AG08396 (cell line): ENCODE measurements around the gene SH2D7.

Experiments
- DNase-seq: peaks from one replicate; pipeline ENCODE4 v3.0.0; 2012; ENCODE audit warnings: low spot score, mixed read lengths

The SH2D7 gene

GRCh38 chr15:78092261-78093041, at the start of gene SH2D7:
Gene SH2D7 (plus strand): TSS chr15:78092561. CDS start chr15:78092585, 24 bp downstream.
- DNase-seq, result no peak

DNA sequence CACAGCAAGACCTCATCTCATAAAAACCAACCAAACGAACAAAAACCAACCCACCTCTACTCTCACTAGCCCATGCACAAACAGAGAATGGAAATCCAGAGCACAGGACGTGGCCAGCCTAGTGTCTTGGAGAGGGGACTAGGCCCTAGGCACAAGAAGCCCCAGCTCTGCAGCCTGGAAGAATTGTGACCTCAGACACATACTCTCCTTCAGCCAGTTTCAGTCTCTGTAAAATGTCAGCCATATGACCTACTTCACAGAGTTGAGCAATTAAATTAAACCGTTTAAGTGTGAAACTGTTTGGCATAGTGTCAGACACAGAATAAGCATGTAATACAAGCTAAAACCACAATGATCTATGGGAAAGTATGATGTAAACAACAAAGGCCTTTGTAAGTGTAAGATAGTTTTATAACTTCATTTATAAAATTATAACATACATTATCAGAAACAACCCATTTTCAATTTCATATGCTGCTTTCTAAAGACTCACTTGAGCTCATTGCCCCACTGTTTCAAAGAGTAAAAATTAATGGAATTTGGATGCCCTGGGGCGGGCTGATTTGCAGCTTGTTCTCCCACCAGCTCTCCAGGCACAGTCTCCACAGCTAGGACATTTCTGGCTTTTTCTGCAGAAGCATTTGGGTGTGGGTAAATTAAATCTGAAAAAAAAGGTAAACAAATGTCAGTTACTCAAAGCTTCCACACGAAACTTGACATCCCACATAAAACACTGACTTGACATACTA, 47.8 kb upstream of the SH2D7 start:
- DNase-seq, result no peak

DNA sequence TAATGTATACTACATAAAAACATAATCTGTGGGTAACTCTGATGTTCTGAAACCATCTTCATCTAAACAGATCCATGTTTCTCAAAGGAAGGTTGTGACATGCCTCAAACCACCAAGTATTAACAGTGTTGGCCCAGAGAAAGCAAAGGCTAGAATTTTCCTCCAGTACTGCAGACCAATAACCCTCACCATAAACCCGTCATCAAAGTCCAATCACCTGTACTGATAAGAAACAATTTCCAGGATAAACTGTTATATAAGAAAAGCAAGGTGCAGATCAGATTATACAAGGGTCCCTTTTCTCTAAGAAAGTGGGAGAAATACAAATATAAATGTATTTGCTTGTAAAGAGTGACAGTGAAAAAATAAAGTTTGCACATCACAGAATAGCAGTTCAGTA, 47.2 kb upstream of the SH2D7 start:
- no peak for DNase-seq

DNA sequence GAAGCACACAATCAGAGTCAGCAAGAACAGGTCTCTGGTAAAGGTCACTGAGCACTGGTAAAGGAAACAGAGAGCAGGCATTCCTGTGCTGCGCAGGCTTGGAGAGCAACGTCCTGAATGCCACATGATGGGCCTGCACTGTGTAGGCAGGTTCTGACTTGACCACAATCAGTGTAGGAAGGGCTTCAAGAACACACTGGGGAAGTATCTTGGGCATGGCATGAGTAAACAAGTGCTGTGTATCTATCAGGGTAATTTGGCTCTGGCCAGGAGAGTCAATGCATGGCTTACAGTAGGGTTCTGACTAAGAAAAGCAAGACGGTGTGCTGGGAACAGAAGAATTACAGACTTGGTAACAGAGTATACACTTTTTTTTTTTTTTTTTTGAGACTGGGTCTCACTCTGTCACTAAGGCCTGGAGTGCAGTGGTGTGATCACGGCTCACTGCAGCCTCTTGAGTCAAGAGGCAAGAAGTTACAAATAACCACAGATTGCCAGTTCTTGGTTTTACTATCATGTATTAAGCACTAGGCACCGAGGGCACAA, 45.5 kb upstream of the SH2D7 start:
- DNase-seq, result no peak

DNA sequence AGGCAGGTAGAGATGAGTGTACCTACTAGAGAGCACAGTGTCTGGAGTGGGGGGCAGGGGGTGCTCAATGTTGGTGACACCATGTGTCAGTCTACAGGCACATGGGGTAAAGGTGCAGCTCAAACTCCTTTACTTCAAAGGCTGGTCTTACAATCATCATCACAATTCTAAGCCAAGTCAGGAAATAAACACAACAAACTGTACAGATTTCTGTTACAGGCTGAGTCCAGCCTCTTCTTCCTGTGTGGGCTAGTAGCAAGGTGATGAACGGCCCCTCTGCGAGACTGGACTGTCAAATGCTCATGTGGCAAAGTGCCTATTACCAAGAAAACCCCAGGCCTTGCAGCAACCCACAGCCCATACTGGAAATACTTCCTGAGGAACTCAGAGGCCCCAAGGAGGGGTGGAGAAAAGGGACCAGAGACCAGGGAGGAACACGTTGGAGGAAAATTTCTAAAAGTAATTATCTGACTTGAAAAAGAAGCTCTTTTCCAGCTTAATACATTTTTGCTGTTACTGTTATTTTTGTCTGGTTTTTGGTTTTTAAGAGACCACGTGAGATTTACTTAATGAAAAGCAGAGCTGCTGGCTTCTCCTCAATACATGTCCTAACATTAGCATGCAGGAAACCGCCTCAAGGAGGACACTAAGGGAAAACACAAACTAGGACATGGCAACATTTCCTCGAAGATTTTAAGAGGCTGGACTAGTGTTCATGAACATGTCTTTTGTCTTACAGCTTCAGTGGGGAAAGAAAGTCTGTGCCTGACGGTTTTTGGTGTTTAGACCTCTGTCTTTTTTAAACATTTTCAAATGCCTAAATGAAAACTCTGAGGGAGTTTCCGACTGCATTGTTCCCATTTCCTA, 44.4 kb upstream of the SH2D7 start:
- DNase-seq, result no peak

DNA sequence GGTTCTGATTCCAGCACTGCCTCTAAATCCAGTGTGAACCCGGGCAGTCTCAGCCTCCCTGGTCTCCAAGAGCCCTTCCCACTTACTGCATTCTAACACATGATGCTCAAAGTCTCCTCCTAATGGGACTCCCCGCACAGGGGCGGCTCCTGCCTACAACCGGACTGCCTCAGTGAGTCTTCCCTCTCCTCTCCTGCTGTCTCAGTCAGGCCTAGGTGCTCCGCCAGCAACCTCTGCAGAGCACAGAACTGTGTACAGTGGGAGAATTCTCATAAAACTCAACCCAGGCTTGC, 43.8 kb upstream of the SH2D7 start:
- DNase-seq, result no peak

DNA sequence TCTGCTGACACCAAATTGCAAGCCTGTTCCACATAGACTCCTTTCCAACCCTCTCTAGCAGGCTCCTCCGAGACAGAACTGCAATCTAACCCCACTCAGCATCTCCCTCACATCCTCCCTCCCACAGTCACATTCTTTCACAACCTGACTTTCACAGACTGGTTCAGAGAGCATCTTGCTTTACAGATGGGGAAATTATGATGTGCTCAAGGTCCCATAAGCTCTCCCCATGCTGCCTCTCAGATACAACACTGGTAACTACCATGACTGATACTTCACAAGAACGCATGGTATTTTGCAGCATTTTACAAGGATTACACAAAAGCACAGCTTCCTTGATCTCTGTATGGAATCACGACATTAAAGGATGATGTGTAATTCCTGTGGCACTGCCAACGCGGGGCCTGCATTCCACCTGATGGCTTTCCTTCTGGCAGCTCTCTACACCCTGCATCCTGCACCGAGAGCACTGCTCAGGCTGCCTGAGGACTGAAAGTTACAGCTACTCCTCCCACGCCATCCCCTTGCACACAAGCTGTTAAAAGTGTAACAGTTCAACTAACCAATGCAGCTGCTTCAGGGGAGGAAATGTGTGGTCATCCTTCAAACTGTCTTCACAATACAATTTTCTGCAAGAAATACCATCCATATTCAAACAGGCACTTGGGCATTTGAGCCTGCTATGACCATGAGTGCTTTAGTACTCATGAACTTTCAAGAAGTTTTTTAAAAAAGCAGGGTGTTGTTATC, 42.5 kb upstream of the SH2D7 start:
- DNase-seq, result peak; percentile 56

DNA sequence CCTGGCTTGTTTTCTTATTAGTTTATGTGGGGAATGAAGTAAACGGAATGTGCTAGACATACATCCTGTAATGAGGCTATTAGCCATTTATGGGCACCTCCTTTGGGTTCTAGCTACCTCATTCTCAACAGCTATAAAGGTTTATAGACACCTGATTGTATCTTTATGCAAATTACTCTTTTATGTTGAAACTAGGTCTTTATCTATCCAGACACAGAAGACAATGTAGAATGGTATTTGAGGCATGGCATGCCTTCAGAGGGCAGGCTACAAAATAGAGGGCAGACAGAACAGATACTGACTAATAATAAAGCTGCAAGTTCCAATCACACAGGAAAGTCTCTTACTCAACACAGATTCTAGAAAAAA, 41.9 kb upstream of the SH2D7 start:
- no peak for DNase-seq

GRCh38 chr15:78050826-78051225, 41.5 kb upstream of the SH2D7 start:
- DNase-seq, result no peak

DNA sequence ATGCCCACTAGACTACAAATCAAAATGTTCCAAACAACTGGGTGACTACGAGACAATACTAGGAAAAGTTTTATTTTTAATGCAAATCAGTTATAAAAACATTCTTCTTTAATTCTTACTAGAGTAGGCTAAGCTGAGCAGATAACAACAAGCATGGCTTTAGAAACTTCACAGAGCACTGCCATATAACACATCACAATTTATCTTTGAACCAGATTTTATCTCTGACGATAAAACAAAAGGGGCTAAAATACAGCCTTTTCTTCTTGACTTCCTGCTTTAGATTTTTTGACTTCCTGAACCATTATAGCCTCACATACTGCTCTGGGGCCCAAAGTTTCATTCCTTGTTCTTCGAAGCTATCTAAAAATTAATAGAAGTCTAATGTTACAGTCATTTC, 40.8 kb upstream of the SH2D7 start:
- no peak for DNase-seq

GRCh38 chr15:78052001-78052401, 40.4 kb upstream of the SH2D7 start:
- DNase-seq, result no peak

DNA sequence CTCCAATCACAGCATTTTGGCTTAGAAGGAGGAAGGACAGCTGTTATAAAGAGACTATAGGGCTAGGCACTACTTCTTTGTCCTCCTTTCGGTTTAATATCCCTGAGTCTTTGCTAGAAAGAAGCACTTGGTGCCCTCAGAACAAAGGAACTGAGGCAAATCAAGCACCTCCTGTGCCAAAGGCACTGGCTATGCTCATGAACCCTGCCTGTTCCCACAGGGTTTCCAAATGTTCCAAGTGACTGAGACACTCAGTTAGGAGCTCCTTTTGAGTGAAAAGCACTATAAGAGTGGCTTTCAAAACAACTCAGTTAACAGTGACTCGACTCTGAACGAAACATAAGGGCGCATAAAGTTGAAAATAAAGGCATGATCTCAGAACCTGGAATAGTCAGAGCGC, 39.8 kb upstream of the SH2D7 start:
- DNase-seq, result no peak

GRCh38 chr15:78054518-78054917, 37.8 kb upstream of the SH2D7 start:
- DNase-seq, result no peak

DNA sequence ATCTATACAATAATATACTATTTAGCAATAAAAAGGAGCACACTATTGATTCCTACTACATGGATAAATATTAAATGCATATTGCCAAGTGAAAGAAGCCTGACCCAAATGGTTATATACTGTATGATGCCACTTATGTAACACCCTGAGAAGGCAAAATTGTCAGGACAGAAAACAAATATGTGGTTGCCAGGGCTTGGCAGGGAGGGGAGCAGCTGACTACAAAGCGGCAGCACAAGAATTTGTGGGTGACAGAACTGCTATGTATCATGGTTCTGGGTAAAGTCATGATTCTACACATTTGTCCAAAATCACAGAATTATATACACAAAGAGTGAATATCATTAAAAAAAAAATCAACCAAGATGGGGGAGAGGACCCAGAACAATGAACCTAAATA, 37.4 kb upstream of the SH2D7 start:
- DNase-seq, result no peak

DNA sequence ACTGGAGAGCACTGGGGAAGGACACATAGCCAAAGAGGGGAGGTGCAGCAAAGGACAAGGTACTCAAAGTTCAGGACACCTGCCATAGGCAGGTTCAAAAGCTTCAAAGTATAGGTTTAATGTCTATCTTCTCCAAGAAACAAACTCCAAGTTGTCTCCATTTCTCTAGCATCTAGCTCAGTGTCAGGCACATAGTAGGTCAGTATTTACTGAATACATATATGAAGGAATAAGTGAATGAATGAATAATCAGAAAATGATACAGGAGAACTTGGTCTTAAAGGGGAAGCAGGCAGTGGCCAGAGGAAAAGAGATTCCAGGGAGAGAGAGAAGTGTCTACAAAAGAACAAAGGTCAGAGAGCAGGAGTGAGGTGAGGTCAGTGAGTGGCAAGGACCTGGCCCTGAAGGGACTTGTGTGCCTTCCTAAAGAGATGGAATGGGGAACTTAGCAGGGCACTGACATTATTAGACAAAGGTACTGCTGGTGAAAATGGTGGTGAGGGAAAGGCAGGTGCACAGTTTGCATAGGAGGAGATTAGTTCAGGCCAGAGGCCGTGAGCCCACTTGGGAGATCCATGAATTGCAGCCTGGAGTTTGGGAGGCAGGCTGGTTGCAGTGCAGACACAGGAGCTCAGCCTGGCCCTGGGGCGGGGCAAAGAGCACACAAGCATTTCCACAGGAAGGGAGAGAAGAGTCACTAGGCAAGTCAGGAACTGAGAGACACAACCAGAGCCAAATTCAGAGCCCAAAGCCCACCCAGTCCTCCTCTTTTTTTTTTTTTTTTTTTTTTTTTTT, 36.2 kb upstream of the SH2D7 start:
- no peak for DNase-seq

DNA sequence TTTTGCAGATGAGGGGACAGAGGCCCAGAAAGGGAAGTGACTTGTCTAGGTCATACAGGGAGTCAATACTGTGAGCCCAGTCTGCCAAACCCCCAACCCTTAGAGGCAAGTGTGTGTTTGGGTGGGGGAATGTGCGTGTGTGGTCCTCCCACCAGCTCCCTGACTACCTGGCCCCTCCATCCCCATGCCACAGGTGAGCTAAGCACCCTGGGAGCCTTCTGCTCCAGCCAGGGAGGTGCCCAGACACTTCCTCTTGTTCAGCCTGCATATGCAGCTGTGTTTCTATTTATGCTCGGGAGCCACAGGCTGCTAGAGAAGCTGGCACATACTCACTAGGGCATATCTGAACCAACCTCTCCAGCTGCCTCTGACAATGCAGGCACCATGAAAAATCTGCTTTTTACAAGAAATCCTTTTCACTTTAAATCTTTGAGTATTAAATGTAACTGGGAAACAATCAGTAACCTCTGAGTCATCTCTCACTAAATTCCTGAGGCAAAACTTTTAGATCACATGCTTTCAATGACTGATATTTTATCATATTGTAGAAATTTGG, 35.6 kb upstream of the SH2D7 start:
- no peak for DNase-seq

DNA sequence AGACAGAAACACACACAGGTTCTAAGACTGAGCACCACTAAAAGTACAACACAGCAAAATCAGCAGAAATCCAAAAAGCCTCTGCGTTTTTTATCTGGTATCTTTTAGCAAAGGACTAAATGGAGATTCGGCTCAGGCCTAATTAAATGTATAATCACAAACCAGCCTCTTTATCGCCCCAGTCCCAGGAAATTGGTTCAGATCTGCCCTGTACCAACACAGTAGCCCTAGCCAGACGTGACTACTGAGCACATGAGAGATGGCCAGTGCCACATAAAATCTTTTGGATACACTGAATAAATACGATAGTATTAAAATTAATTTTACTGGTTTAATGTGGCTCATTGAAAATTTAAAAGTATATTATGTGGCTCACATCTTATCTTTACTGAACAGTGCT, 34.6 kb upstream of the SH2D7 start:
- no peak for DNase-seq

DNA sequence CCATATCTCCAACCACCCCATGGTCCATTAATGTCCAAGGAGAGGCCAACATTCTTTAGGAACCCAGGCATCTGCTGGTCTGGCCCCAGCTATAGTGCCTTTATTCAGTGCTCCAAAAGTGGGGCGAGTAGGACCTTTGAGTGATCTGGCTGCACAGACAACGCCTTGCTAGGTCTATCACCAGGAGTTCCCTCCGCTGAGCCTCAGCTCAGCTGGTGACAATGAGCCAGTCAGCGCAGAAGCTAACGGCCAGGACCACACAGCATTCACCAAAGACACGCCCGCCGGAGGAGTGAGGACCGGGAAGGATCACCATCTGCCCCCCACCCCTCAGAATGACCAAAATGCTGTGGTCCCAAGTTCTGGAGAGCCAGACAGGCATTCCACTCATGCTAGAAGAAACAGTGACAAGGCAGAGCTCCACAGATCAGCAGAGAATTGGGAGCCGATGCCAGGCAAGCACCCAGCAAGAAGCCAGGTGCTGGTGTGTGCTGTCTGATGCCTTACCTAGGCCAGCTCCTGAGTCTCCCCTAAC, 33.9 kb upstream of the SH2D7 start:
- no peak for DNase-seq

GRCh38 chr15:78059110-78059839, 33.1 kb upstream of the SH2D7 start:
- DNase-seq, result no peak

- DNase-seq, result no peak
Measured at GRCh38 chr15:78060232-78060631, 32.1 kb upstream of the SH2D7 start.
